D721Med (cell line): ENCODE results near the gene HOTAIR.

Experiments
- DNase-seq: peaks from one replicate; pipeline ENCODE4 v3.0.0; 2011; ENCODE audit warnings: low spot score; ENCODE audit not compliant: insufficient read length
- FAIRE-seq: peaks from 2 replicates; lab custom pipeline; 2011; peaks lifted over from hg19 to GRCh38; lab: Jason Lieb, UNC
- TF ChIP-seq, protein P1 (sequence below): IDR thresholded peaks from 2 replicates; pipeline ENCODE4 v1.5.1; 2012; ENCODE audit warnings: mild to moderate bottlenecking, control low read depth; ENCODE audit not compliant: insufficient read depth; ENCODE audit errors: missing control alignments

HOTAIR gene

GRCh38 chr12:53978477-53979356 lies 4.0 kb upstream of the HOTAIR start:
- no peak for DNase-seq
- FAIRE-seq: no peak
- TF ChIP-seq, protein P1, sequence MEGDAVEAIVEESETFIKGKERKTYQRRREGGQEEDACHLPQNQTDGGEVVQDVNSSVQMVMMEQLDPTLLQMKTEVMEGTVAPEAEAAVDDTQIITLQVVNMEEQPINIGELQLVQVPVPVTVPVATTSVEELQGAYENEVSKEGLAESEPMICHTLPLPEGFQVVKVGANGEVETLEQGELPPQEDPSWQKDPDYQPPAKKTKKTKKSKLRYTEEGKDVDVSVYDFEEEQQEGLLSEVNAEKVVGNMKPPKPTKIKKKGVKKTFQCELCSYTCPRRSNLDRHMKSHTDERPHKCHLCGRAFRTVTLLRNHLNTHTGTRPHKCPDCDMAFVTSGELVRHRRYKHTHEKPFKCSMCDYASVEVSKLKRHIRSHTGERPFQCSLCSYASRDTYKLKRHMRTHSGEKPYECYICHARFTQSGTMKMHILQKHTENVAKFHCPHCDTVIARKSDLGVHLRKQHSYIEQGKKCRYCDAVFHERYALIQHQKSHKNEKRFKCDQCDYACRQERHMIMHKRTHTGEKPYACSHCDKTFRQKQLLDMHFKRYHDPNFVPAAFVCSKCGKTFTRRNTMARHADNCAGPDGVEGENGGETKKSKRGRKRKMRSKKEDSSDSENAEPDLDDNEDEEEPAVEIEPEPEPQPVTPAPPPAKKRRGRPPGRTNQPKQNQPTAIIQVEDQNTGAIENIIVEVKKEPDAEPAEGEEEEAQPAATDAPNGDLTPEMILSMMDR: no peak

DNA sequence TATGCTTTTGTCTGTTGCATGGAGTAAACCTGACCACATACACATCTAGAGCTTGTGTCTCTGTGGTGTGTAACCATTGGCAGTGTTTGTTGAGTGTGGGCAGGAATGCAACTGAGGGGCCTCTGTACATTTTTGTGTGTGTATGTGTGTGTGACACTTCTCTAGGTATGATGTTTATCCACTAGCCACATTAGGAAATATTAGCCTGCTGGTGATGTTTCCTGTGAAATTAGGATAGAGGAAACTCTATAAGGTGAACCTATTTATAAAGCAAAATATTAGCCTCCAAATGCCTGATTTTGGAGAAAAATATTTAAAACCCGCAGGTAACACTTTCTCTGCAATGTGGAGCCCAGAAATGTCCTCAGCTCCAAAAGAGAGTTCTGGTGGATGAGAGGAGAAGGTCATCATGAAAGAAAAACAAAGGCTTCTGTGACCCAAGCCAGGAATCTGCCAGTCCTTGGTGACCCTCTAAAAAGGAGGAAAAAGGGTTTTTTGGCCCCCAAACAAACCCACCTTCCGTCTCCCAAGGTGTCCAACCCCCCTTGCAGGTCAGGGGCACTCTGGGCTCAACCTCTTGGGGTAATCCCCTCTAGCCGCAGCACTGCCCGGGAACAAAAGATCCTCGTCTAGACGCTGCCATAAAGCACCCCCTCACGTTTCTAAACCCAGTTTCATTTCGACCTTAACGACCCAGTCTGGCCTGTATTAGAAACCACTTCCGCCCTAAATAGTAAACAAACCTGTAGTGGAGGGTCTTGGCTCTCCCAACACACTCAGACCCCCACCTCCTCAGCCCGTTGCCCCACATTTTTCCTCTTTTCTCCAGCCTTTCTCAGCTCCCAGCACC lies 3.1 kb upstream of the HOTAIR start:
- DNase-seq (no peak), FAIRE-seq (no peak)
- TF ChIP-seq, protein P1: no peak

- no peak for FAIRE-seq
- no peak for DNase-seq
- TF ChIP-seq, protein P1: no peak
Measured at GRCh38 chr12:53976823-53977595, 2.3 kb upstream of the HOTAIR start.

DNA sequence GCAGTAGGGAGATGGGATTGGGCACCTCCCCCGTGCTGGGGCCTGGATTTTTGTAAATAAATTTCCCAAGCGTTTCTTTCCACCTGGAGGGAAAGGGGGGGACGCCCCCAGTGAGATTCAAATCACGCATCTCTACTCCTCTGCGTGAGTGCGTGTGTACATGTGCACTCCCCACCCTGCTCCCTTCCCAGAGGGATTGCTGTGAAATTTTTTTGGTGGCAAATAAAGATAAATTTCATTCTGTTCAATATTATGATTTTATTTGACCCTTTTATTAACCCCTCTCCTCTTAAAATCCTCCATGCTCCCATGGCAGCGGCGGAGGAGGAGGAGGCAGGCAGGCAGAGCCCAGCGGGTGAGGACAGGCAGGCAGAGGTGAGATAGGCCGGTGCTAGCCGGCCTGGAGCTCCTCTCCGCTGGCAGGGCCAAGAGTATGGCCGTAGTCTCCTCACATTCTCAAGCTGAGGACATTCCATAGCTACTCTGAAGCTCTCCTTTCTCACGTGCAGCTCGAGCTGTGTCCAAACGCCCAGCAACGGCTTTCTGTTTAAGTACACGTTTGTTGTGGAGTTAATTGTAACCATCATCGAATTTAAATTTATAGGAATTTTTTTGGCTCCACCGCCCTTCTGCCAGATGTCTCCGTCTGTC lies 1.5 kb upstream of the HOTAIR start:
- no peak for FAIRE-seq
- TF ChIP-seq, protein P1: no peak
- no peak for DNase-seq

DNA sequence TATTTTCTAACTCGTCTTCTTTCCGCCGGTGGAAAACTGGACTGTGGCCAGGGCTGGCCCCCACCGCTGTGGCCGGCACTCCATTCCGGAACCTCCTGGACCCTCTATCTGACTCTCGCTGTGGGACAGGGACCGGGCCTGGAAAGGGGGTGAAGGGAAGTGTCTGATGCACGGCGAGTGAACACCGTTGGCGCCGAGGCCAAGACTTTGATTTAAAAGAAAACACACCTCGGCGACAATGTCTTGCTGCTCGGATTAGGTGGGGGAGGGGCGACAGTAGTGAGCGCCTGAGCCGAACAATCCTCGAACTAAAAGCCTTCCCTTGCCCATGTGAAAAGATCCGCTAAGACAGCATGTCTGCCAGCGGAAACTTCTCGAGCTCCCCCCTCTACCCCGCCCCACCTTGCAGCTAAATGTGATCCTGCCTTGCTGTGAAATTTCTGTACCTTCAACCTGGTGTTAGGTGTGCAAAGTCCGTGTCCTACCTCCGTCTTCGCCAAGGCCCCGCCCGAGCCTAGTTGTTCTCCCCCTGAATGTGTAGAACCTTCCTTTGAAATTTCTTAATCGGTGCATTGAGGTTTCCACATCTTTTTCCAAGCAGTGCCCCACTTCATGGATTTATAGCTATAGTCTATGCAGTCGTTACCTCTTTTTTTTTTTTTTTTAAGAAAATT lies 862 bp upstream of the HOTAIR start:
- TF ChIP-seq, protein P1: no peak
- FAIRE-seq: no peak
- DNase-seq: no peak

DNA sequence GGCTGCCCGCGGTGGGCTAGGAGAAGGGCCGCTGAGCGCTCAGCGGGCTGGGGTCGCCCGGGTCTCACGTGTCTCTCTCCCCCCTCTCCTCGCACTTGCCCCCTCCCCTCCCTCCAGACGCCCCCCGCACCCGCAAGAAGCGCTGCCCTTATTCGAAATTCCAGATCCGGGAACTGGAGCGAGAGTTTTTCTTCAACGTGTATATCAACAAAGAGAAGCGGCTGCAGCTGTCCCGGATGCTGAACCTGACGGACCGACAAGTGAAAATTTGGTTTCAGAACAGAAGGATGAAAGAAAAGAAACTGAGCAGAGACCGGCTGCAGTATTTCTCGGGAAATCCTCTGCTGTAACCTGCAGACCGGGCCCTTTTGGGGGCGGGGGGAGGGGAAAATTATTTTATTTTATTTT lies 314 bp upstream of the HOTAIR start:
- DNase-seq: no peak
- TF ChIP-seq, protein P1: no peak
- FAIRE-seq: no peak
